Suprapubic skin (tissue), 4 donors: ENCODE data around the gene TENT4A. TPM values are rescaled to one million over a fixed set of nuclear protein-coding genes. Genes with fewer than 3 reads are reported as not detected.

Experiments
- DNase-seq, 2 donors: peaks; one replicate each; pipeline ENCODE4 v3.0.0-alpha.2; 2019; ENCODE audit warnings: low spot score in 2 of 2
- H3K27ac ChIP-seq: fragments of 200-600 bp; sonication (generic); one replicate; pipeline ENCODE4 v1.5.1; 2019
- H3K27me3 ChIP-seq: fragments of 200-600 bp; sonication (generic); one replicate; pipeline ENCODE4 v1.5.1; 2019
- H3K36me3 ChIP-seq: fragments of 200-600 bp; sonication (generic); one replicate; pipeline ENCODE4 v1.5.1; 2019
- H3K4me1 ChIP-seq: fragments of 200-600 bp; sonication (generic); one replicate; pipeline ENCODE4 v1.5.1; 2019
- H3K4me3 ChIP-seq: fragments of 200-600 bp; sonication (generic); one replicate; pipeline ENCODE4 v1.5.1; 2019; ENCODE audit warnings: mild to moderate bottlenecking
- H3K9me3 ChIP-seq: fragments of 200-600 bp; sonication (generic); one replicate; pipeline ENCODE4 v1.5.1; 2019
- EP300 ChIP-seq: sonication (generic); formaldehyde crosslinking; IDR thresholded peaks from one replicate; pipeline ENCODE4 v1.6.1; 2017; ENCODE audit warnings: antibody characterized with exemption
- POLR2A ChIP-seq, 2 donors: fragments of 450-650 bp; IDR thresholded peaks; one replicate each; pipeline ENCODE4 v1.6.1; 2017; ENCODE audit warnings: antibody characterized with exemption in 2 of 2, mild to moderate bottlenecking in 2 of 2, moderate library complexity in 2 of 2
- POLR2AphosphoS5 ChIP-seq, 3 donors: sonication (generic); formaldehyde crosslinking; IDR thresholded peaks; one replicate each; pipeline ENCODE4 v1.6.1; 2017; ENCODE audit warnings: antibody characterized with exemption in 3 of 3
- WGBS: methylation state at CpG from one replicate; pipeline ENCODE4 v1.1.5; 2018; 5-methylcytosine and 5-hydroxymethylcytosine counted together
- total RNA-seq, 4 donors: library from RNA; depleted of rRNA; stranded (reverse); fragments of >200 nt; gene quantifications; one replicate each; pipeline ENCODE4 v1.1.0, GENCODE V29; 2016
- TF ChIP-seq, protein P1 (sequence below), 2 donors: fragments of 200-600 bp in 1 of 2; fragments of 450-650 bp in 1 of 2; sonication (generic) in 1 of 2; IDR thresholded peaks; one replicate each; pipeline ENCODE4 v1.5.1; 2016 to 2019; ENCODE audit warnings: antibody characterized with exemption in 2 of 2, mild to moderate bottlenecking in 1 of 2, moderate library complexity in 1 of 2

Gene TENT4A
- total RNA-seq, 4 donors from 2014 or later = 36.4 to 67.3 (median 42.4) TPM

DNA sequence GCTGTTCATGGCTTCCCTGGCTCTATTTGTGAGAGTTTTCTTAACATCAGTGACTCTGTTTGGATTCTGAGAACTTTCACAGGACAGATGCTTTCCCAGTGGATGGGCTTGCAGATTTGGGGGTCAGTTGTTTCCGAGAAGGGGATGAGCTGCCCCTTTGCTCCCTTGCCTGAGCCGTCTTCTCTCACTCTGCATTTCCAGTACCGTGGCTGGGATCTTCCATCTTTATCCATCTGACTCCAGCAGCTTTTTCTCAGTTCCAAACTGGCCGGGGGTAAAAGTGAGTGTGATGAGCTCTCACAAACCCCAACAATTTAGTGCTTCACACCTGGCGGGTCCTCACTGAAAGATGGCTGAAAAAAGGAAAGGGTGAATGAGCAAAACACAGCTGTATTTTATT, 79.1 kb downstream of the TENT4A start:
- no peak overlapping the region for H3K27ac ChIP-seq
- H3K27me3 ChIP-seq = peaks cover 2% of the 10 kb centered on the region
- no peaks in the 10 kb centered on the region for H3K36me3 ChIP-seq
- no peak for DNase-seq
- H3K9me3 ChIP-seq = no peaks in the 10 kb centered on the region
- WGBS = 83% methylated on average over 5 of the region's 5 CpGs
- no peak overlapping the region for H3K4me3 ChIP-seq
- peaks cover 12% of the 10 kb centered on the region for H3K4me1 ChIP-seq
- no peak for TF ChIP-seq EP300

- TF ChIP-seq POLR2AphosphoS5 (IDR thresholded peaks at IDR 0.05) (no peak), POLR2A (IDR thresholded peaks at IDR 0.05) (no peak), EP300 (no peak)
- TF ChIP-seq, protein P1, sequence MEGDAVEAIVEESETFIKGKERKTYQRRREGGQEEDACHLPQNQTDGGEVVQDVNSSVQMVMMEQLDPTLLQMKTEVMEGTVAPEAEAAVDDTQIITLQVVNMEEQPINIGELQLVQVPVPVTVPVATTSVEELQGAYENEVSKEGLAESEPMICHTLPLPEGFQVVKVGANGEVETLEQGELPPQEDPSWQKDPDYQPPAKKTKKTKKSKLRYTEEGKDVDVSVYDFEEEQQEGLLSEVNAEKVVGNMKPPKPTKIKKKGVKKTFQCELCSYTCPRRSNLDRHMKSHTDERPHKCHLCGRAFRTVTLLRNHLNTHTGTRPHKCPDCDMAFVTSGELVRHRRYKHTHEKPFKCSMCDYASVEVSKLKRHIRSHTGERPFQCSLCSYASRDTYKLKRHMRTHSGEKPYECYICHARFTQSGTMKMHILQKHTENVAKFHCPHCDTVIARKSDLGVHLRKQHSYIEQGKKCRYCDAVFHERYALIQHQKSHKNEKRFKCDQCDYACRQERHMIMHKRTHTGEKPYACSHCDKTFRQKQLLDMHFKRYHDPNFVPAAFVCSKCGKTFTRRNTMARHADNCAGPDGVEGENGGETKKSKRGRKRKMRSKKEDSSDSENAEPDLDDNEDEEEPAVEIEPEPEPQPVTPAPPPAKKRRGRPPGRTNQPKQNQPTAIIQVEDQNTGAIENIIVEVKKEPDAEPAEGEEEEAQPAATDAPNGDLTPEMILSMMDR (IDR thresholded peaks at IDR 0.05) = no peak
- Histone ChIP-seq H3K36me3 (no peaks in the 10 kb centered on the region), H3K27ac (no peak overlapping the region), H3K4me3 (no peak overlapping the region), H3K27me3 (peaks cover 2% of the 10 kb centered on the region), H3K4me1 (peaks cover 12% of the 10 kb centered on the region), H3K9me3 (no peaks in the 10 kb centered on the region)
- DNase-seq = no peak
- WGBS = 38% methylated on average over 10 of the region's 14 CpGs
Observed at GRCh38 chr5:6792911-6793471, 79.8 kb downstream of the TENT4A start.

- TF ChIP-seq EP300 = no peak
- TF ChIP-seq POLR2A (IDR thresholded peaks at IDR 0.05) = no peak
- TF ChIP-seq, protein P1 (IDR thresholded peaks at IDR 0.05) = no peak
- no peak for TF ChIP-seq POLR2AphosphoS5 (IDR thresholded peaks at IDR 0.05)
- Histone ChIP-seq H3K27ac (no peak overlapping the region), H3K36me3 (no peaks in the 10 kb centered on the region), H3K9me3 (no peaks in the 10 kb centered on the region), H3K4me1 (no peaks in the 10 kb centered on the region), H3K27me3 (no peaks in the 10 kb centered on the region), H3K4me3 (no peak overlapping the region)
- WGBS = 92% methylated on average over 5 of the region's 5 CpGs
- no peak for DNase-seq
Observed at GRCh38 chr5:6801236-6801635, 88.0 kb downstream of the TENT4A start.

DNA sequence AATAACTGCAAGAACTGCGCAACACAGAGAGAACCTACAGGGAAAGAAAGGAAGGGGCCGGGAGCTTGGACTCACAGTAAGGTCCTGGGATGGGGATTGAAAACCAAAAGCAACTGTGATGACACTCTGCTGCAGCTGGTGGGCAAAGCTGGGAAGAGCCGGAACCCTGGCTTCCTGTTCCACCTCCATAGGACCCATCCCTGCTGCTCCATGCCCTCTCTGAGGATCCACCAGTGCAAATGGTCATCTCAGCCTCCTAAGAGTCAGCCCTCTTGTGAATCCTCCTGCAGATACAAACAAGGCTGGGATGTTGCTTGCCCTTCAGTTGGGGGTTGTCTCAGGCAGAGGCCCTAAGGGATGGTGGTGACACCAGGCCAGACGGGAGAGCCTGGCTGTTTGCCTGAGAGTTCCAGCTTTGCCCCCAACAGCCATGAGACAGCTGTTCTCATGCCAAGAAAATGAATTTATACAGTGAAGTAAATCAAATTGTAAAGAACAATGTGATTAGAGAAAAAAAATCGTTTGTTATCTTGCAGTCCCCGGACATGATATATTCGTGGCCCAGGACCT, 90.8 kb downstream of the TENT4A start:
- Histone ChIP-seq H3K9me3 (peaks cover 3% of the 10 kb centered on the region), H3K4me3 (no peak overlapping the region), H3K4me1 (no peaks in the 10 kb centered on the region), H3K27me3 (no peaks in the 10 kb centered on the region), H3K27ac (no peak overlapping the region), H3K36me3 (no peaks in the 10 kb centered on the region)
- DNase-seq = no peak
- whole genome bisulfite sequencing = 63% methylated on average over 7 of the region's 7 CpGs
- TF ChIP-seq POLR2A (IDR thresholded peaks at IDR 0.05) (no peak), POLR2AphosphoS5 (IDR thresholded peaks at IDR 0.05) (no peak), EP300 (no peak)
- TF ChIP-seq, protein P1 (IDR thresholded peaks at IDR 0.05) = no peak

DNA sequence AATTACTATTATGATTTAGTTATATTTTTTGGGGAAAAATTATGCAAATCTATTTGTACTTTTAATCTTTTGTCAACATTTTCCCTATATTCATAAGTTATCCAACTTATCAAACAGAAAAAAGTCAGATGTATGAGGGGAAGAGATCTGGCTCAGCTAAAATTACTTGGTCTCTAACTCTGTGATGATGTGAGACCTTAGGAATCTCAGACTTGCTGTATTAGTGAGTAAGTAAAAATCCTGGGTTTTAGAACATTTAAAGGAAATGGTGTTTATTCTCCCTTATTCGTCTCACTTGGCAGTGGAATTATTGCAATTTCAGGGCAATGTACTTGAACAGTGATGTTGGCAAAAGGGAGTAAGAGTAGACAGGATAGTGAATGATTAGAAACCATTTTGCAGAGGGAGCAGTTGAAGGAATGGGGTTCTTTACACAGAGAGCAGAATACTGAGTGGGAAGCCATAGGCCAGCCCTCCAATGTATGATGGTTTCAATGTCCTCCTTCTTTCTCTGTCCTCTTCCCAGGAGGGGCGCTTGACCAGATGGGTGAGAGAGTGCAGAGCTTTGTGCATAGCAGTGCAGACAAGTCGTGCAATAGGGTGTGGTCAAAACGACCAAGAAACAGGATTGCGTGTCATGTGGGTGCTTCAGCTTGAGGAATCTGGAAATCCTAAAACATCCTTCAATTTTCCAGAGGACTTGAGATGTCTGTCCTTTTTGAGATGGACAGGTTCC, 91.7 kb downstream of the TENT4A start:
- Histone ChIP-seq H3K4me3 (no peak overlapping the region), H3K27me3 (no peaks in the 10 kb centered on the region), H3K4me1 (no peaks in the 10 kb centered on the region), H3K27ac (no peak overlapping the region), H3K36me3 (no peaks in the 10 kb centered on the region), H3K9me3 (peaks cover 3% of the 10 kb centered on the region)
- DNase-seq = no peak
- TF ChIP-seq EP300 = no peak
- TF ChIP-seq POLR2A (IDR thresholded peaks at IDR 0.05) = no peak
- no peak for TF ChIP-seq POLR2AphosphoS5 (IDR thresholded peaks at IDR 0.05)
- TF ChIP-seq, protein P1 (IDR thresholded peaks at IDR 0.05) = no peak
- WGBS = 46% methylated on average over 5 of the region's 5 CpGs
